RWPE1 (cell line): ENCODE measurements around the gene TTBK1.

Source experiments
- CTCF ChIA-PET: fragments of 350-600 bp; sonication (Branson Sonifier 250); formaldehyde crosslinking; extraction: SDS; loops from one replicate; lab custom pipeline; 2021; lab: Yijun Ruan, JAX
- POLR2A ChIA-PET: fragments of 400-600 bp; formaldehyde crosslinking; extraction: SDS; loops from one replicate; lab custom pipeline; 2020; ENCODE audit warnings: antibody characterized with exemption; ENCODE audit not compliant: low non-redundant PET; lab: Yijun Ruan, JAX
- DNase-seq: peaks from one replicate; pipeline ENCODE4 v3.0.0; 2012; ENCODE audit warnings: low spot score
- H3K27ac ChIP-seq: fragments of 450-650 bp; 2 replicates; pipeline ENCODE4 v1.5.1; 2017
- CTCF ChIP-seq: fragments of 450-650 bp; conservative IDR thresholded peaks from 2 replicates; pipeline ENCODE4 v1.5.1; 2017; ENCODE audit warnings: low read depth, mild to moderate bottlenecking

The TTBK1 gene

GRCh38 chr6:43254846-43255245, 11.6 kb downstream of the TTBK1 start:
- TF ChIP-seq CTCF = no peak
- no peak for DNase-seq
- ChIA-PET CTCF (interaction anchor here (0.5 to 1.4 kb wide), 4 partner anchors 9 to 252 kb away, joined by 3 to 4 read pairs (median 4); no protein-coding TSS in a partner anchor), POLR2A (no interaction called here)
- H3K27ac ChIP-seq = no peak overlapping the region

GRCh38 chr6:43255408-43256054, 12.2 kb downstream of the TTBK1 start:
- TF ChIP-seq CTCF = no peak
- no peak overlapping the region for H3K27ac ChIP-seq
- DNase-seq = no peak
- ChIA-PET CTCF (interaction anchor here (0.7 kb wide), 1 partner anchor 62 kb away, joined by 3 read pairs; no protein-coding TSS in a partner anchor), POLR2A (no interaction called here)

GRCh38 chr6:43256670-43257366, 13.5 kb downstream of the TTBK1 start:
- H3K27ac ChIP-seq = no peak overlapping the region
- ChIA-PET CTCF (no interaction called here), POLR2A (no interaction called here)
- DNase-seq = no peak
- TF ChIP-seq CTCF = no peak

GRCh38 chr6:43257367-43258145, 14.3 kb downstream of the TTBK1 start:
- H3K27ac ChIP-seq = no peak overlapping the region
- ChIA-PET POLR2A (no interaction called here), CTCF (interaction anchor here (1.1 kb wide), 1 partner anchor 28 kb away, joined by 3 read pairs; the partner anchor contains the start of gene DNPH1)
- DNase-seq = no peak
- TF ChIP-seq CTCF = no peak

- no peak overlapping the region for H3K27ac ChIP-seq
- POLR2A ChIA-PET = no interaction called here
- no peak for DNase-seq
- no peak for TF ChIP-seq CTCF
- CTCF ChIA-PET = interaction anchor here (1.1 kb wide), 1 partner anchor 29 kb away, joined by 3 read pairs; the partner anchor contains the start of gene DNPH1
Observed at GRCh38 chr6:43258180-43258579, 14.9 kb downstream of the TTBK1 start.
